ENCODE results near the gene PARD3B. TPM values are rescaled to one million over a fixed set of nuclear protein-coding genes. Genes with fewer than 3 reads are reported as not detected.

Gene PARD3B
- total RNA-seq, 1 experiment from 2014 or later: 7.6 TPM

GRCh38 chr2:204632410-204632809 is 87.1 kb downstream of the PARD3B start:
- Histone ChIP-seq H3K9me2 (ENCODE audit: insufficient read depth) (no peaks in the 10 kb centered on the region), H3K4me1 (replicated peaks; ENCODE audit: insufficient read depth) (no peaks in the 10 kb centered on the region), H3K9me3 (ENCODE audit: insufficient read depth, low read depth) (no peaks in the 10 kb centered on the region), H3K4me3 (no peak overlapping the region), H3K27ac (no peak overlapping the region), H4K20me1 (ENCODE audit: insufficient read depth) (no peaks in the 10 kb centered on the region), H3K4me2 (no peak overlapping the region), H2AFZ (no peak overlapping the region), H3K27me3 (ENCODE audit: insufficient read depth, low read depth) (no peaks in the 10 kb centered on the region), H3F3A (ENCODE audit: insufficient read depth, low read depth) (no peaks in the 10 kb centered on the region), H3K36me3 (ENCODE audit: low read depth) (no peaks in the 10 kb centered on the region), H3K79me2 (ENCODE audit: low read depth) (no peaks in the 10 kb centered on the region)
- ChIA-PET POLR2A (ENCODE audit: unreplicated experiment) (no interaction called here), CTCF (no interaction called here)
- DNase-seq: no peak
- no peak for TF ChIP-seq CTCF (conservative IDR thresholded peaks at IDR 0.05)
- TF ChIP-seq EZH2 (IDR thresholded peaks at IDR 0.05; ENCODE audit: low read depth): no peak
- no TSS peak for BruUV-seq (replicated peaks)
- intact Hi-C loops (cut with micrococcal nuclease; ENCODE audit: unreplicated experiment): no loop called here

GRCh38 chr2:204634564-204634963 is 89.3 kb downstream of the PARD3B start:
- CTCF ChIA-PET: no interaction called here
- no peaks in the 10 kb centered on the region for H3K36me3 ChIP-seq (ENCODE audit: low read depth)
- POLR2A ChIA-PET (ENCODE audit: unreplicated experiment): no interaction called here
- no peaks in the 10 kb centered on the region for H3K4me1 ChIP-seq (replicated peaks; ENCODE audit: insufficient read depth)
- H2AFZ ChIP-seq: no peak overlapping the region
- no peaks in the 10 kb centered on the region for H3K9me3 ChIP-seq (ENCODE audit: insufficient read depth, low read depth)
- no peak overlapping the region for H3K27ac ChIP-seq
- H3K4me3 ChIP-seq: no peak overlapping the region
- H4K20me1 ChIP-seq (ENCODE audit: insufficient read depth): no peaks in the 10 kb centered on the region
- H3F3A ChIP-seq (ENCODE audit: insufficient read depth, low read depth): no peaks in the 10 kb centered on the region
- intact Hi-C loops (cut with micrococcal nuclease; ENCODE audit: unreplicated experiment): no loop called here
- H3K27me3 ChIP-seq (ENCODE audit: insufficient read depth, low read depth): no peaks in the 10 kb centered on the region
- no TSS peak for BruUV-seq (replicated peaks)
- no peak for DNase-seq
- TF ChIP-seq EZH2 (IDR thresholded peaks at IDR 0.05; ENCODE audit: low read depth) (no peak), CTCF (conservative IDR thresholded peaks at IDR 0.05) (no peak)
- no peak overlapping the region for H3K4me2 ChIP-seq
- no peaks in the 10 kb centered on the region for H3K79me2 ChIP-seq (ENCODE audit: low read depth)
- no peaks in the 10 kb centered on the region for H3K9me2 ChIP-seq (ENCODE audit: insufficient read depth)

- Histone ChIP-seq H3K9me3 (ENCODE audit: insufficient read depth, low read depth) (no peaks in the 10 kb centered on the region), H3K9me2 (ENCODE audit: insufficient read depth) (no peaks in the 10 kb centered on the region), H3K4me2 (no peak overlapping the region), H4K20me1 (ENCODE audit: insufficient read depth) (no peaks in the 10 kb centered on the region), H3F3A (ENCODE audit: insufficient read depth, low read depth) (no peaks in the 10 kb centered on the region), H3K27me3 (ENCODE audit: insufficient read depth, low read depth) (no peaks in the 10 kb centered on the region), H2AFZ (no peak overlapping the region), H3K36me3 (ENCODE audit: low read depth) (no peaks in the 10 kb centered on the region), H3K27ac (no peak overlapping the region), H3K79me2 (ENCODE audit: low read depth) (no peaks in the 10 kb centered on the region), H3K4me3 (no peak overlapping the region), H3K4me1 (replicated peaks; ENCODE audit: insufficient read depth) (no peaks in the 10 kb centered on the region)
- ChIA-PET CTCF (no interaction called here), POLR2A (ENCODE audit: unreplicated experiment) (no interaction called here)
- intact Hi-C loops (cut with micrococcal nuclease; ENCODE audit: unreplicated experiment): no loop called here
- BruUV-seq (replicated peaks): no TSS peak
- TF ChIP-seq EZH2 (IDR thresholded peaks at IDR 0.05; ENCODE audit: low read depth) (no peak), CTCF (conservative IDR thresholded peaks at IDR 0.05) (no peak)
- no peak for DNase-seq
These were observed 90.2 kb downstream of the PARD3B start for GRCh38 chr2:204635478-204635877.

All from PC-9 (cell line).